B cell (primary cell): ENCODE measurements around the gene CFAP20DC.

ENCODE experiments used
- EZH2 ChIP-seq: IDR thresholded peaks from 2 replicates; pipeline ENCODE4 v1.6.1; 2012; ENCODE audit warnings: borderline replicate concordance, low read depth, mild to moderate bottlenecking, moderate library complexity, low read length; ENCODE audit not compliant: insufficient read depth, poor library complexity, severe bottlenecking
- TF ChIP-seq, protein P1 (sequence below): fragments of 200-600 bp; IDR thresholded peaks from one replicate; pipeline ENCODE4 v1.8.0; 2022; ENCODE audit warnings: antibody characterized with exemption, mild to moderate bottlenecking

DNA sequence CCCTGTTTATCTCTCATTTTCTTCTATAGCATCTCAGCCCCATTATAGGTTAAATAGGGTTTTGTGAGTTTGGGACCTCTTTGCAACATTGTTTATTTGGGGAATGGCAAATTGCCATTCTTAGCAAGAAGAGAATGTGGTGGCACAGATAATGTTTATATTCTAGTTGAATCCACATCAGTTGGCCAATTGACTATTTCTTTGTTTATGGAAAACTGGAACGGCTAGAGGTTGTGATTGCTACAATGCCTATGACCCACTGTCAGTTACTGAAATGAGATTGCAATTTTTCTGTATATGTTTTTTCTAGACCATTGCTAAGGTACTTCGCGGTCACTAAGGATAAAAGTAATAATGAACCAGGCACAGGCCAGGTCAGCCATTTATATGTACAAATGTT lies 44.6 kb upstream of the CFAP20DC start:
- TF ChIP-seq, protein P1, sequence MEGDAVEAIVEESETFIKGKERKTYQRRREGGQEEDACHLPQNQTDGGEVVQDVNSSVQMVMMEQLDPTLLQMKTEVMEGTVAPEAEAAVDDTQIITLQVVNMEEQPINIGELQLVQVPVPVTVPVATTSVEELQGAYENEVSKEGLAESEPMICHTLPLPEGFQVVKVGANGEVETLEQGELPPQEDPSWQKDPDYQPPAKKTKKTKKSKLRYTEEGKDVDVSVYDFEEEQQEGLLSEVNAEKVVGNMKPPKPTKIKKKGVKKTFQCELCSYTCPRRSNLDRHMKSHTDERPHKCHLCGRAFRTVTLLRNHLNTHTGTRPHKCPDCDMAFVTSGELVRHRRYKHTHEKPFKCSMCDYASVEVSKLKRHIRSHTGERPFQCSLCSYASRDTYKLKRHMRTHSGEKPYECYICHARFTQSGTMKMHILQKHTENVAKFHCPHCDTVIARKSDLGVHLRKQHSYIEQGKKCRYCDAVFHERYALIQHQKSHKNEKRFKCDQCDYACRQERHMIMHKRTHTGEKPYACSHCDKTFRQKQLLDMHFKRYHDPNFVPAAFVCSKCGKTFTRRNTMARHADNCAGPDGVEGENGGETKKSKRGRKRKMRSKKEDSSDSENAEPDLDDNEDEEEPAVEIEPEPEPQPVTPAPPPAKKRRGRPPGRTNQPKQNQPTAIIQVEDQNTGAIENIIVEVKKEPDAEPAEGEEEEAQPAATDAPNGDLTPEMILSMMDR = no peak
- no peak for TF ChIP-seq EZH2
